ENCODE measurements around the gene HBS1L.

HBS1L gene

DNA sequence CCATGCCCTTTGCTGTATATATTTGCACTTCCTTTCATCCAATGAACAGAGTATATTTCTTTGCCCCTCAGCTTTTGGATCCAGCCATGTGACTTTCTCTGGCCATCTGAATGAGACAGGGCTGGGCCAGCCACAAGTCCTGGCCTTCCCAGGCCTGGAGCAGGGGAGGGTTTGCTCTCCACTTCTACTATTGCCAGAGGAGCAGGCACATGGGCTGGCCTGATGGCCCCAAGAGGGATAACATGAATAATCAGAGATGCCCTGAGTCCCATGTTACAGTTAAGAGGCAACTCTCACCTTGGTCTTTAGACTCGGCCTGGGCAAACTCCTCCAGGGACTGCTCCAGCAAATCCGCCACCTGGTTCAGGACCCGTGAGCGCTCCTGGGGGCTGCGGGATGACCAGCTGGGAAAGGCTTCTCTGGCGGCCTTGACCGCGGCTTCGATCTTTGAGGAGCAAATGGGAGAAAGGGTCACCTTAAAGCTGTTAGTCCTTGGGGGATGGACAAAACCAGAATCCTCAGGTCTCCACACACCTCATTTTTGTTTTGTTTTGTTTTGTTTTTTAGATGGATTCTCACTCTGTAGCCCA is 111.0 kb downstream of the HBS1L start:
- DNase-seq: no peak

- peak; percentile 14 for DNase-seq
These were observed 115.7 kb downstream of the HBS1L start for GRCh38 chr6:134938896-134939295.

DNA sequence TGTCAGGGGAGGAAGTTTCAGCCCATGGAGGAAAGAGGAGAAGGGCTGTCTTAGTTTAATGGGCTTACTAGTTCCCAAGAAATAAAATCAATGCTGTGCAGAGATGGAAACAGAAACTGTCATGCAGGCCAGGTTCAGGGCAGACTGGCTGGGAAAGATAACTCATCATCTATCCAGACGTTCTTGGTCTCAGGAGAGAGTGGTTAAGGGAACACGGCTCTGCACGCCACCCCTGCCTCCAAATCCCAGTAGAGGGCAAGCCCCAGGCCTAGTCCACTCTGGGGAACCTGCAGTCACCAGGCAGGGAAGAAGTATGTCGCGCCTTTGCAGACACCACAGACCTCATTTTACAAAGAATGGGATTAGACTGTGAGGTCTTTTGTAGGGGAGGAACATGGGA is 117.2 kb downstream of the HBS1L start:
- DNase-seq: no peak

DNA sequence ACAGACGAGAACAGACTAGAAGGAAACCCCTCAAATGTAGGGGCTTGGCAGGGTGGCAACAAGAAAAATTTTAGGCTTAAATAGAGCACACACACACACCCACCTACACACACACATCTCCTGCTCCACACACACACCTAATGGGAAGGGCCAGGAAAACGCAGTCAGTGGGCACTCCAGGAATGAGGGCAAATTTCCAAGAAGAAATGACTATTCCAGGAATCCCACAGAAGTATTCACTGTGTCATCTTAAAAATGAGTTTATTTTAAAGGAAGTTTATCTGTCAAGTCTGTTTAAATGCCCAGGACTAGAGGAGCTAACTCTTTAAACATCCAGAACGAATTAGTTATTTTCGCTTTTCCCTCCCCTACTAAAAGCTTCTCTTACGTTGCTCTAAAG is 117.7 kb downstream of the HBS1L start:
- DNase-seq: no peak

- DNase-seq: no peak
These were observed 118.1 kb downstream of the HBS1L start for GRCh38 chr6:134936476-134936875.

DNA sequence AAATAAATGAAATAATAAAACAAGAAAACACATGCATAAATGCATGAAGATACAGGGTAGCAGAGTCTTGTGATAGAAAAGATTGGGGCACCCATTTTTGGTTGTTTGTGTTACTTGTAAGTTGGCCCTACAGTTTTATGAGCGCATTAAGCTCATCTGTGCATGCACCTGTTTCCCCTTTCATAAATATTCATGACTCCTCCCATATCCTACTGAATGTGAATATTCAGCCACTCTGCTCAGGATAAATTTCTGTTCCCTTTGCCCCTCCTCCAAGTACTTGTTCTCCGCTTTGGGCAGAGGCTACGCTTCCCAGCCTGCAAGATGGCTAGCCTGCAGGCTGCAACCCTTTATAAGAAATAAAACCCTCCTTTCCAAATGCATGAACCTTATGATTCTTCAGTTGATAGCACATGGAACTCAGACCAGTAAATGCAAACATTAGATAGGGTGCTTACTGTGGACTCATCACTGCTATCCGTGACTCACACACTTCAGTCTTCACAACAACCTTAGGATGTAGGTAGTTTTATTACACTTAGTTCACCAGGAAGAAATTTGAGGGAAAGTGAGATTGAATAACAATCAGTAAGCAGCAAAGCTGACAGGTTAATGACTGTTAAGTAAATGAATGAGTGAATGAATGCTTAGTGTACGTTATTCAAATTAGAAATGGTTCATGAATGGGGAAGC is 119.7 kb downstream of the HBS1L start:
- no peak for DNase-seq

- no peak for DNase-seq
These were observed 121.8 kb downstream of the HBS1L start for GRCh38 chr6:134932535-134933470.

- DNase-seq: no peak
These were observed 122.5 kb downstream of the HBS1L start for GRCh38 chr6:134932098-134932497.

DNA sequence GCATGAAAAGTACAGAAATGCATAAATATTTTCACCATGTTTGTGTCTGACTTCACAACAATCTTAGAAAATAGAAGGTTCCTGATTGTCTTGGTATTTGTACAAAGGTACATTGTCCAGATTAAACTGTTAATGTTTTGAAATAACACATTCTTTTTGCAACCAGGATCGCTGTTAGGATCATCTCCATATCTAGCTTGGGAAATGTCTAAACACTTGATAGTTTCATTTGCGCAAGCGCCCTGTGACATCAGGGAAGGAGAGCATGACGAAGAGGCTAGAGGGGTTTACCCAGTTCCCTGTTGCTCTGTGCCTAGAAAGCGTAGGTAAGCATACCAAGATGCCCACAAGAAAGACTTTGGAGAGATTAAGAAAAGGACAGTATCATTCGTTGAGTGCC is 124.2 kb downstream of the HBS1L start:
- DNase-seq: no peak

GRCh38 chr6:134928151-134928900 is 126.3 kb downstream of the HBS1L start:
- no peak for DNase-seq

DNA sequence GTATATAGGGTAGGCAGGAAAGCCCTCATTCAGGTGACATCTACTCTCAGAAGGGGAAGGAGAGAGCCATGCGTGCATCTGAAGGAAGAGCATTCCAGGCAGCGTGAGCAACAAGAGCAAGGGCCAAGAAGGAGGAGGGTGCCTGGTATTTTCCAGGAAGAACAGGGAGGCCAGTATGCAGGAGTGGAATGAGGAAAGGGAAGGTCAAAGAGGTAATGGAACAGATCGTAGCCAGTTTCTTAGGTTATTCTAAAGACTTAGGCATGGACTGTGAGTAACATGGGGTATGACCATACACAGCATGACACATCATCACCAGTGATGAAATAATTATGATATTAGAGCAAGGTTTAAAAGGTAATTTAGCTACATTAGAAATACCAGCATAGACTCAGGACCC is 128.8 kb downstream of the HBS1L start:
- DNase-seq: no peak

GRCh38 chr6:134921721-134922261 is 132.8 kb downstream of the HBS1L start:
- no peak for DNase-seq

GRCh38 chr6:134921276-134921675 is 133.3 kb downstream of the HBS1L start:
- no peak for DNase-seq

DNA sequence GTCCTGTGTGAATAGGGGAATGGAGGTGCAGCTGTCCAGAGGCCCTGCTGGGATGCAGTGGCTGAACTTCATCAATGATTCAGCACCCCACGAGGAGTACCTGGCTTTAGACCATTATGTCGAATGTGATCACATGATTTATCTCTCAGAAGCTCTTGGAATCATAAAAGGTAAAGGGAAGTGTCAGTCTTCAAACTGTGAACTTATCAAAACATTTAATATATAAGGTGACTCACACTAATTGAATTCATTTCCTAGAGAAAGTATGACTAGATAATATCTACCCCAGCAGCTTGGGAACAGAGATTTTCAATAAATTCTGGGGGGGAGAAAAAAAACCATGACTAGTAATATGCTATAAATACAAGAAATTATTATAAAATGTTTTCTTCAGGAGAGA is 134.2 kb downstream of the HBS1L start:
- DNase-seq: no peak

- no peak for DNase-seq
These were observed 136.1 kb downstream of the HBS1L start for GRCh38 chr6:134918418-134918961.

DNA sequence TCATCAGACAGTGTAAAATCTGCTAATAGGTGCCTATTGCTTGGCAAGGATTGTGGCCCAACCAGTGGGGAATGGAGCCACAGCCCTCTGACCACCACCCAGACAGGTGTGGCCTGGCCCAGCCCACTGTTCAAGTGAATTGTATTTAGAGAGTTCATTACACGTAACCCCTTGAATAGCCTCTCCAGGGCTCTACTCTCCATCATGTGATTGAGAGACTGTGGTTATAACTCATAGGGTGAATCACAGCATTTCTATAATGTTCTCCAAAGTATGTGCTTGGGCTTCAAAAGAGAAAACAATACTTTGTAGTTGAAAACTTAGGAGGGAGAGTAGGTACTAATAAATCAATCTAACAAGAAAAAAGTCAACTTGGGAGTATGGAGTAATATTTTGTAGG is 143.1 kb downstream of the HBS1L start:
- DNase-seq: no peak

DNA sequence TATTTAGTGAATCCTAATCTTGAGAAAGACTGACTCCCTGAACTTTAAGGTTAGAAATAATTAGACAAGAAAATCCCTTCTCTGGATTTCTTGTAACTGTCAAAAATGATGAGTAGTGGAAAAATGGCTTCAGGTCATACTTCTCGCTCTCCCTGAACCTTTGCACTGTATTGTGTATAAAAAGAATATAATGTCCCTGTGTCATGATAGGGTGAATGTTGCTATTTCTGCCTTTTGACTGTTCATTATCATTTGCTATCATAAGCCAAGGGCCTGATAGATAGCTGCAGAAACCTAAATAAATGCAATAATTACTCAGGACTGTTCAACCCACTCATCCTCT is 144.1 kb downstream of the HBS1L start:
- DNase-seq: no peak

All from effector CD8-positive, alpha-beta T cell (primary cell).